ENCODE measurements around the gene HLA-A.
A peak's percentile ranks its signal among the peaks of the same experiment; 100 is the strongest.
"Not testable (repeated sequence)": the region's sequence is repeated elsewhere in the genome, so short reads cannot be mapped to it uniquely, and the experiment has no call there.

The HLA-A gene

GRCh38 chr6:29942275-29943052 is at the start of gene HLA-A:
HLA-A (plus strand) TSS chr6:29942532; CDS start chr6:29942554, 22 bp downstream.
- peak; percentile 96 for DNase-seq (ENCODE audit: low read depth, low spot score)

- no peak for DNase-seq (ENCODE audit: low read depth, low spot score)
These were observed 49.6 kb upstream of the HLA-A start for GRCh38 chr6:29892696-29893095.

GRCh38 chr6:29899281-29899680 is 43.1 kb upstream of the HLA-A start:
- DNase-seq (ENCODE audit: low read depth, low spot score): no peak

GRCh38 chr6:29905286-29905685 is 37.0 kb upstream of the HLA-A start:
- DNase-seq (ENCODE audit: low read depth, low spot score): no peak

- no peak for DNase-seq (ENCODE audit: low read depth, low spot score)
These were observed 34.5 kb upstream of the HLA-A start for GRCh38 chr6:29907637-29908340.

- no peak for DNase-seq (ENCODE audit: low read depth, low spot score)
These were observed 34.0 kb upstream of the HLA-A start for GRCh38 chr6:29908341-29908662.

- DNase-seq (ENCODE audit: low read depth, low spot score): no peak
These were observed 33.6 kb upstream of the HLA-A start for GRCh38 chr6:29908710-29909109.

GRCh38 chr6:29909985-29910384 is 32.3 kb upstream of the HLA-A start:
- DNase-seq (ENCODE audit: low read depth, low spot score): no peak

GRCh38 chr6:29912840-29913239 is 29.5 kb upstream of the HLA-A start:
- DNase-seq (ENCODE audit: low read depth, low spot score): no peak

GRCh38 chr6:29916741-29917140 is 25.6 kb upstream of the HLA-A start:
- no peak for DNase-seq (ENCODE audit: low read depth, low spot score)

- DNase-seq (ENCODE audit: low read depth, low spot score): no peak
These were observed 24.5 kb upstream of the HLA-A start for GRCh38 chr6:29917857-29918256.

- no peak for DNase-seq (ENCODE audit: low read depth, low spot score)
These were observed 22.6 kb upstream of the HLA-A start for GRCh38 chr6:29919506-29920445.

- DNase-seq (ENCODE audit: low read depth, low spot score): no peak
These were observed 18.0 kb upstream of the HLA-A start for GRCh38 chr6:29924287-29924686.

GRCh38 chr6:29924731-29925130 is 17.6 kb upstream of the HLA-A start:
- no peak for DNase-seq (ENCODE audit: low read depth, low spot score)

GRCh38 chr6:29925321-29925720 is 17.0 kb upstream of the HLA-A start:
- DNase-seq (ENCODE audit: low read depth, low spot score): no peak

GRCh38 chr6:29925727-29926412 is 16.5 kb upstream of the HLA-A start:
- DNase-seq (ENCODE audit: low read depth, low spot score): peak; percentile 35

GRCh38 chr6:29926413-29927274 is 15.7 kb upstream of the HLA-A start:
- DNase-seq (ENCODE audit: low read depth, low spot score): peak; percentile 76

GRCh38 chr6:29927275-29927569 is 15.1 kb upstream of the HLA-A start:
- no peak for DNase-seq (ENCODE audit: low read depth, low spot score)

GRCh38 chr6:29927841-29928388 is 14.4 kb upstream of the HLA-A start:
- DNase-seq (ENCODE audit: low read depth, low spot score): no peak

GRCh38 chr6:29930047-29930446 is 12.3 kb upstream of the HLA-A start:
- not testable (repeated sequence) for DNase-seq (ENCODE audit: low read depth, low spot score)

GRCh38 chr6:29933955-29934354 is 8.4 kb upstream of the HLA-A start:
- no peak for DNase-seq (ENCODE audit: low read depth, low spot score)
